ENCODE results near the gene HSPBP1.

HSPBP1 gene

DNA sequence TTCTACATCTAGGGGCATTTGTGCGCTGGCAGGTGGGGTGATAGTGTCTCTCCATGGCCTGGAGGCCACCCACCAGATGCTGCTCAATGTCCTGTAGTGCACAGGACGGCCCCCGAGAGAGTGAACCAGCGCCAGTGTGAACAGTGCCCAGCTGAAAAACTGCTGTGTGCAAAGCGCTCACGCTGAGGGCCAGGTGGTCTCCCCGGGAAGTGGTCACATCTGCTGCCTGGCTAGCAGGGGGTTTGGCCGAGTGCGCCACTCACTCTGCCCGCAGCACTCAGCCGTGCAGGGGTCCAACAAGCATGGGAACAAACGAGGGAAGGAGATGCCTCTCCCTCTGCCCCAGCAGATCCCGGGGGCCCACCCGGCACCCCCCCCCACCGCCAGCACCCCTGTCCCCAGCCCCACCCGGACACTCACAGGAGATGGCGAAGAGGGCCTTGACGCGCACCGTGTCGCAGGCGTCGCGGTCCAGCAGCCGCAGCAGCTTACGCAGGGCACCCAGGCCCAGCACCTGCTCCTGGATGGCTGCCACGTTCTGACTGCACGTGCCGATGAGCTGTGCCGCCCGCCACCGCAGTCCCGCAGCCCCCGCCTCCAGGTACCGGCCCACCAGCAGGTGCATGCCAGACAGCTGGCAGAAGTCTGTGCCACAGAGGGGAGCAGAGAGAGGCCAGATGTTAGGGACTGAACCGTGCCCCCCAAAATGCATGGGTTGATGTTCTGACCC is 5.8 kb downstream of the HSPBP1 start:
- peak; percentile 53 for DNase-seq

- no peak for DNase-seq
These were observed 7.8 kb downstream of the HSPBP1 start for GRCh38 chr19:55272142-55272541.

GRCh38 chr19:55270172-55270942 is 9.6 kb downstream of the HSPBP1 start:
- no peak for DNase-seq

- no peak for DNase-seq
These were observed 10.6 kb downstream of the HSPBP1 start for GRCh38 chr19:55269299-55269698.

DNA sequence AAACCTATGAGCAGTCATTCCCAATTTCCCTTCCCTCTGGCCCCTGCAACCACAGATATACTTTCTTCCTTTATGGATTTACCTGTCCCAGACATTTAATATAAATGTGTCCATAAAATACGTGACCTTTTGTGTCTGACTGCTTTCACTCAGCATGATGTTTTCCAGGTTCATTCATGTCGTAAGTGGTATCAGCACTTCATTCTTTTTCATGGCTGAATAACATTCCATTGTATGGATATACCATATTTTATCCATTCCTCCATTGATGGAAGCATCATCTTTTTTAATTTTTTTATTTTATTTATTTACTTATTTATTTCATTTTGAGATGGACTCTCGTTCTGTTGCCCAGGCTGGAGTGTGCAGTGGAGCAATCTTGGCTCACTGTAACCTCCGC is 13.1 kb downstream of the HSPBP1 start:
- no peak for DNase-seq

DNA sequence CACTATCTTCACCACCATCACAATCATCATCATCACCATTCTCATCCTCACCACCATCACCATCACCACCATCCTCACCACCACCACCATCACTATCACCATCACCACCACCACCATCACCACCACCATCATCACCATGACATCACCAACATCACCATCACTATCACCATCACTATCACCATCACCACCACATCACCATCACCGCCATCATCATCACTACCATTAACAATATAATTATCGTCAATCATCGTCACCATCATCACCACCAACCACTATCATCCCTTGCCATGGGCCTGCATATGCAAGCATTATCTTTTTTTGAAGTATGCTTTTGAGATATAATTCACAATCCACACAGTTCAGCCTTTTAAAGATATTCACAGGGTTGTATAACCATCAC is 13.5 kb downstream of the HSPBP1 start:
- DNase-seq, result no peak

DNA sequence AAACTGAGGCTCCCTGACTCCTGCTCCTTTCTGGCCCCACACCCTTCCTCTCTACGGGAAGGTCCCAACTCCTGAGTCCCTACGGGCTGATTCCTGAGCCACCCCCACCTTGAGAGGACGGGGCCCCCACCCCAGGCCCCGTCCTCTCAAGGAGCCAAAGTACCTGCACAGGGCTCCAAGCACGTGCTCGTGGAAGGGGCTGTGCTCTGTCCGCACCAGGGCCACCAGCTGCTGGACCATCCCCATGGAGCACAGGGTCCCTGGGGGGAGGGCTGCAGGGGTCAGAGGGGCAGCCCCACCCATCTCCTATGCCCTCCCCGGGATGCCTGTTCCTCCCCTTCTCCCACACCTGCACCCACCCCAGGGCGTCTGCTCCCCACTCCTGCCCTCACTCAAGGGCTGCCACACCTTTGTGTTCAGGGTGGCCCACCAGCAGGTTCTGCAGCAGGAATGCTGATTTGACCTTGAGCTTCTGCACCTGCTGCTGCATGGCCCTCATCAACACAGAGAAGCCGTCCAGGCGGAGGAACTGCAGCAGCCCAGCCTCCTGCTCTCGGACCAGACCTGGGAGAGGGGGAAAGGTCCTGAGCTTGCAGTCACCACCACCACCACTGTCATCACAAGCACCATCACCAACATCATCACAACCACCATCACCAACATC is 14.1 kb downstream of the HSPBP1 start:
- no peak for DNase-seq

- no peak for DNase-seq
These were observed 14.7 kb downstream of the HSPBP1 start for GRCh38 chr19:55265173-55265572.

DNA sequence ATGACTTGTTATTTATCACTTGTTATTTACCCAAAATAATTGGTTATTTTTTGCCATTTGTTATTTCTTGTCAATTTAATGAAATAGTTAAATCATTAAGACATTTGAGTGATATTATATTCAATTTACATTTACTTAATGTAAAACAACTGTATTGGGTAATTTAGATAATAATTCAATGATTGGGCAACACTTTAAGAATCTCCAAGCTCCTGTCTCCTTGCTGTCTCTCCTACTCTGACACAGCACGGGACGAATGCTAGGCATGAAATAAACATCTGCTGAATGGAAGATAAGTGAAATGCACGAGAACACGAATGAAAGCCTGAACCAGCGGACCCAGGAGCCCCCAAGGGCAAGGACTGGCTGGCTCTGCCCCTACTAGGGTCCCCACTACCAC is 15.4 kb downstream of the HSPBP1 start:
- DNase-seq, result no peak

DNA sequence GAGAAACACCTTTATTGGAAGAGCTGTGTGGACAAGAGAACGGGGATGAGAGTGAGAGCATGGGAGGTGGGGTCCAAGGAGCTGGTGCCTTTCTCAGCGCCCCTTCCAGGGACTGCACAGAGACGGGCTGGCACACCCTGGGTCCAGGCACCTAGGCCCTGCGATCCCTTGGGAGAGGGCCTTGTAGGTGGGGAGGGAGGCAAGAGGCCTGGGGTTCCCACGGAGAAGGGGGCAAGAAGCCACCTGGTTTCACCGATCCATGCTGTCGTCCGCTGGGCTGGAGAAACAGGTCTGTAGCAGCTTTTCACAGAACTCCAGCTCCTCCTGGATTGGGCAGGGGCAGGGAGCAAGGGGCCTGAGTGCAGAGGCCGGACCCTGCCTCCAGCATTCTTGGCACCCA is 17.6 kb downstream of the HSPBP1 start:
- no peak for DNase-seq

- peak; percentile 52 for DNase-seq
These were observed 18.2 kb downstream of the HSPBP1 start for GRCh38 chr19:55261671-55262126.

DNA sequence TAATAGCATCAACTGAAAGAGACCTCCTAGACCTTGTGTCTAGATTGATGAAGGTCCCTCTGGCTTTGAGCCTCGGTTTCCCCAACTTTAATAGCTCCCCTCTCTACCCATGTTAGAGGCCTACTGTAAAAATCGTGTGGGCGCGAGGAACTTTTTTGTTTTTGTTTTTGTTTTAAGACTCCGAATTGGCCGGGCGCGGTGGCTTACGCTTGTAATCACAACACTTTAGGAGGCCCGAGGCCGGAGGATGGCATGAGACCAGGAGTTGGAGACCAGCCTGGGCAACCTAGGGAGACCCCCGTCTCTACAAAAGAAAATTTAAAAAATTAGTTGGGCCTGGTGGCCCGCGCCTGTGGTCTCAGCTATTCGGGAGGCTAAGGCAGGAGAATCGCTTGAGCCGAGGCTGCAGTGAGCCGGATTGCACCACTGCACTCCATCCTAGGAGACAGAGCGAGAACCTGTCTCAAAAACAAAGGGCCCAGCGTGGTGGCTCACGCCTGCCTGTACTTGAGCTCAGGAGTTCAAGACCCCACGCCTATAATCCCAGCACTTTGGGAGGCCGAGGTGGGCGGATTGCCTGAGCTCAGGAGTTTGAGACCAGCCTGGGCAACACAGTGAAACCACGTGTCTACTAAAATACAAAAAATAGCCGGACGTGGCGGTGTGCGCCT is 20.2 kb downstream of the HSPBP1 start:
- DNase-seq, result no peak

GRCh38 chr19:55258828-55259539 is 20.9 kb downstream of the HSPBP1 start, which contains the start of gene PPP6R1:
PPP6R1 (minus strand) TSS chr19:55259017; CDS start chr19:55247103, 11,914 bp downstream.
- peak; percentile 96 for DNase-seq

GRCh38 chr19:55258476-55258827 is 21.5 kb downstream of the HSPBP1 start:
- no peak for DNase-seq

DNA sequence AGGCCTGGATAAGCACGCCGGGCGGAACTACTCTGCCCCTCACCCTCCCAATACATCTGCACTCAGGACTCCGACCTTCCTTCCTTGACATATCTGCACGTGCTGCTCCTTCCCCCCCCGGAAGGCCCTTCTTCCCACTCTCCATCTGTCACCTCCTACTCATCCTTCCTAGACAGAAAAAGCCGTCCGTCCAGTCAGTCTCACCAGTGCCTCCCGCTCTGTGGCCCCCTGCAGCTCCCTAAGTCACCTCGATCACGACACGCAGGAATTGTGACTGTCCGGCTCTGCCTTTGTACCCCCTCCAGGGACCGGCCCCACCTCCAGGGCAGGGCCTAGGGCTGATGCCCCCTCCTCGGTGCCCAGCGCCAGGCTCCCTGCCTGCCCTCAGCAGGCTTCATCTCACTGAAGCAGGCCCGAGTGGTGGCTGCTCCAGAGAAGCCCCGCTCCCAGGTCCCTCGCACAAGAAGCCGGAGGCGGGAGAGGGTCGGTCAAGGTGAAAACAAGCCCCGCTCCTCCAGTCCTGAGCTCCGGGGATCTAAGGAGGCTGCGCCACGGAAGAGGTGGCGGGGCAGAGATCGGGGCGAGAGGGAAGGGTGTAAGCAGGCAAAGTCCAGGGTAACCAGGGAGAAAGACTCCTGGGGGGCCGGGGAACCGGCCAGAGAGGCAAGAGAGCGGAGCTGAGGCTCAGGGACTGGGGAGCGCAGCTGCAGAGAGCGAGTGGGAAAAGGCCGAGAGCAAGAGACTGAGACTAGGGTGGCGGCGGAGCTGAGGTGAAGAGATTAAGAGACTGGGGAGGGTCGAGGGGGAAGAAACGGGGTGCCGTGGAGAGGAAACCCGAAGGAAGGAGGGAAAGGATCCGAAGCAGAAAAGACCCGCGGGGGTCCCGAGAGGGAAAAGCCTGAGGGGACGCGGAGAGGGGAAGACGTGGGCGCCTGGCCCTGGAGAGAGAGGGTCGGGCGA is 22.2 kb downstream of the HSPBP1 start:
- DNase-seq, result no peak

GRCh38 chr19:55256562-55257460 is 23.1 kb downstream of the HSPBP1 start:
- DNase-seq, result no peak

DNA sequence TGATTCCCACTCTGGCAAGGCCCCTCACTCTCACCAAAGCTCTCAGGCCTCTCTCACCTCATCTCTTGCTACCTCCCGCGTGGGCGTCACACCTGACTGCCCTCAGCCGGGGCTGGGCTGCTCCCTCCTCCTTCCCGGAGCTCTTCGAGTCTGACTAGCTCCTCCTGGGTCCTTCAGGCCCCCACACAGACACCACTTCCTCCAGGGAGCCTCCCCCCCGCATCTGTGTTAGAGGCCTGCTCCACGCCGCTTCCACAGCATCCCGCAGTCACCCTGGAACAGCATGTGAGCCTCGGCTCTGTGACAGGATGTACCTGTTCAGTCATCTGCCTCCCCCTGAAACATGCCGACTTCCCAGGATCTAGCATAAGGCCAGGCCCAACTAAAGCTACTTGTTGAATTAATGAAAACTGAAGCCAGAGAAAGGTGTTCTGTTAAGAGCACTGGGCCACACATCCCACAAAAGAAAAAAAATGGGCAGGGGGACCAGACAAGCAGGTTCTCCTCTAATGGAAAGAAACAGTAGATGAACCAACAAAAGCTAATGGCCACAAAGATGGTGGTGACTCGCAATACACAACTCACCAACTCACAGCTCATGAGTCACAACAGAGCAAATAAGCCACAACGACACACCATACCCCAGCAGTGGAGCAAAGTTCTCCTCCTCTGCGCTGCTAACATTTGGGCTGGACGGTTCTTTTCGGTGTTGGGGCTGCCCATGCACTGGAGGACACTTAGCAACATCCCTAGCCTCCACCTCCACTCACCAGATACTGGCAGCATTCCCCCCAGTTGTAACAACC is 24.1 kb downstream of the HSPBP1 start:
- DNase-seq, result no peak

GRCh38 chr19:55254625-55254977 is 25.3 kb downstream of the HSPBP1 start:
- DNase-seq, result no peak

DNA sequence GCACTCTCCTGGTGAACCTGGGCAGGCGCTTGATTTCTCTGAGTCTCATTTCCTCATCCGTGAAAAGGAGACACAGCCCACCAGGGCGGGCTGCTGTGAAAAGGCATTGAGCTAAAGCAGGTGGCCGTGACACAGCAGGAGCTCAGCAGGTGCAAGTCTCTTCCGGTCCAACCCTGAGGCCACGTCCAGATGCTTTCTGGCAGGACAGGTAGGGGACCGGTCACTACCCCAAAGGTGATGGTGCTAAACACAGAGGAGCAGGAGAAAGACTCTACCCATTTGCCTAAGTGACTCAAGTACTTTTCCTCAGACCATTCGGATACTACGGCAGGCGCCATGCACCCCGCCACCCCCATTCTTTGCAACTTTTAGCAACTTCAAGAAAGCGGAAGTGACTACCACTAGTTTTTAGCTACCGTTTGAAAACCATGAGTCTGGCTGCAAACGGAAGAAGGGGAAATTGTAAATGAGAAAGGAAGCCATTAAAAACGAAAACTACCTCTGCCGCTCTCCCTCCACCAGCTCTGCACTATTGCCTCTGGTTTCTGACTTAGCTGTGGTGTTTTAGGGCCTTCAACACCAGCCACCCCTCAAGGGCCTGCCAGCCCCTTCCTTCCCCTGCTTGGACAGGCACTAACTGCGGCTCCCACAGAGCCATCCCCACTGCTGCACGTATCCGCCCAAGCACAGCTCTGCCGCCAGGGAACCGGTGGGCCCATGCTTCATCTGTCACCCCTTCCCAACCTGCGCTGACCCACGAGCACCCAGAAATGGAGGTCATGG is 25.9 kb downstream of the HSPBP1 start:
- no peak for DNase-seq

All from SHP77 treated with DMSO at 0.1 percent for 48 hours (cell line).